Rectal smooth muscle tissue (tissue), 1 donor: ENCODE measurements around the gene MIER3.
"Not testable (repeated sequence)": the region's sequence is repeated elsewhere in the genome, so short reads cannot be mapped to it uniquely, and the experiment has no call there.

Experiments
- H3K27ac ChIP-seq: one replicate; pipeline ENCODE4 v1.7.0; 2013; ENCODE audit warnings: low read depth, low read length, inconsistent platforms
- H3K27me3 ChIP-seq: one replicate; pipeline ENCODE4 v1.7.0; 2013; ENCODE audit warnings: low read length; ENCODE audit not compliant: control insufficient read depth, insufficient read depth
- H3K36me3 ChIP-seq: one replicate; pipeline ENCODE4 v1.7.0; 2013; ENCODE audit warnings: low read length; ENCODE audit not compliant: control insufficient read depth, insufficient read depth
- H3K4me1 ChIP-seq: one replicate; pipeline ENCODE4 v1.7.0; 2013; ENCODE audit warnings: low read length; ENCODE audit not compliant: control insufficient read depth, insufficient read depth
- H3K4me3 ChIP-seq: one replicate; pipeline ENCODE4 v1.7.0; 2013; ENCODE audit warnings: low read length
- H3K9ac ChIP-seq: one replicate; pipeline ENCODE4 v1.7.0; 2013; ENCODE audit warnings: low read length

MIER3 gene

DNA sequence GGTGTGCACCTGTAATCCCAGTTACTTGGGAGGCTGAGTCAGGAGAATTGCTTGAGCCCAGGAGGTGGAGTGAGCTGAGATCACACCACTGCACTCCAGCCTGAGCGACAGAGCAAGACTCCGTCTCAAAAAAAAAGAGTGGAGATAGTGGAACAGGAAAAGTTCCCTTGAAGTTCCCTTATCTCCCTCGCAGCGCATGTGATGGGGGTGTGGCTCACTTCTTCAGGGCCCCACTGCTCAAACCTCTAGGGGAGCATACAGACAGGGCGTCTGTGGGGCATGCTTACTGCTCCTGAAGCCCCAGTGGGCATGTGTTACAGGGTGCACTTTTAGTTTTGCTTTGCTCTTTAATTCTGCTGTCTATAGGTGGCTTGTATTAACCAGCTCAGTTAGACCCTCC lies 27.6 kb upstream of the MIER3 start:
- not testable (repeated sequence) for H3K4me1 ChIP-seq, H3K9ac ChIP-seq, H3K27me3 ChIP-seq, H3K4me3 ChIP-seq, H3K36me3 ChIP-seq, H3K27ac ChIP-seq

DNA sequence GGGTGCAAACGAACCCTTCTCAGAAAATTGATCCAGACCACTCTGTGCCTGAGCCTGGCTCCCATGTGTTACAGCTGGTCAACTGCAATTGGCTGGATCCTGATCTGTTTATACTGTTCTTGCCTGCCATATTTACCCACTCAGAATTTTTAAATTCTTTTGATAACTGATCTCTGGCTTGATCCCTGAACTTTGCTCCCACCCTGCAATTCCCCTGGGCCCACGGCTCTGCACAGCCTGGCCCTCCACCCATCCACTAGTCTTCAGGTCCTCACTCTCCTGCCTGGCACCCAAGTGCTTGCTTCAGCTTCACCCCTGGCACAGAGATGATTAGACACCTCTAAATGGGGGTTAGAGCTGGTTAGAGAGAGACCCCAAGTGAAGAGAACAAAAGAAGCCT lies 25.9 kb upstream of the MIER3 start:
- Histone ChIP-seq H3K27ac (no peak overlapping the region), H3K4me1 (no peaks in the 10 kb centered on the region), H3K27me3 (no peaks in the 10 kb centered on the region), H3K9ac (no peak overlapping the region), H3K4me3 (no peak overlapping the region), H3K36me3 (no peaks in the 10 kb centered on the region)

DNA sequence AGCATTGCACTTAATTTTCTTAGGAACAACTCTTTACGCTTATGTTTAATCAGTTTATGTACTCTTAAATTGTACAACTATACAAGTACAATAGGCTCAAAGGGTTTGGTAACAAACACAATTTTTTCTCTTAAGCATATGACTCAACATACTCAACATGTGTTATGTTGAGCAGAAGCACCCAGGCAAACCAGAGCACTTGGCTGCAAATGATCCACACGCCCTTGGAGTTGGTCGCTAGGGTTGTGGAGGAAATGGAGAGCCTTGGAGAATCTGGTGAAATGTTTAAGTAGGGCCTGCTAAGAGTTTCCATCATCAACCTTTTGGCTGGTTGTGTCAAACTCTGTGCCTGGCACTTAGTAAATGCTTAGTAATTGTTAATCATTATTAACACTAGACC lies 25.1 kb upstream of the MIER3 start:
- Histone ChIP-seq H3K27ac (no peak overlapping the region), H3K27me3 (no peaks in the 10 kb centered on the region), H3K4me1 (no peaks in the 10 kb centered on the region), H3K9ac (no peak overlapping the region), H3K4me3 (no peak overlapping the region), H3K36me3 (no peaks in the 10 kb centered on the region)

DNA sequence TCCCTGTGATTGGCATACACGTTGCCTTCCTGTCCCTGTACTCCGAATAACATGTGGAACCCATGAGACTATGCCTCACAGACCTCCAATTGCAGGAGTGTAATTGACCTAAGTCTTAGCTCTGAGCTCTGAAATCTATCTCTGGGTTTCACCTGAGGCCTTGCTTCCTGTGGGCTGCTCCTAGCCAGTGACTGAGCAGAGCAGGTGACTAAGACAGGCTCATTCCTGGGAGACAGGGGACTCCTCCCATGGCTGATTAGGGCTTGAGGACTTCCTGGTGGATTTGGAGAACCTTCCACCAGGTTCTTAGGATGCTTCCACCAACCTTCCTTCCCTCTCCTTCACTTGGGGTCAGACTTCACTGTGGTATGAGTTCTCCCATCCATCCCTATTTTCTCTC lies 22.3 kb upstream of the MIER3 start:
- no peaks in the 10 kb centered on the region for H3K4me1 ChIP-seq
- no peaks in the 10 kb centered on the region for H3K27me3 ChIP-seq
- no peak overlapping the region for H3K9ac ChIP-seq
- no peaks in the 10 kb centered on the region for H3K36me3 ChIP-seq
- H3K27ac ChIP-seq, result no peak overlapping the region
- H3K4me3 ChIP-seq, result no peak overlapping the region

DNA sequence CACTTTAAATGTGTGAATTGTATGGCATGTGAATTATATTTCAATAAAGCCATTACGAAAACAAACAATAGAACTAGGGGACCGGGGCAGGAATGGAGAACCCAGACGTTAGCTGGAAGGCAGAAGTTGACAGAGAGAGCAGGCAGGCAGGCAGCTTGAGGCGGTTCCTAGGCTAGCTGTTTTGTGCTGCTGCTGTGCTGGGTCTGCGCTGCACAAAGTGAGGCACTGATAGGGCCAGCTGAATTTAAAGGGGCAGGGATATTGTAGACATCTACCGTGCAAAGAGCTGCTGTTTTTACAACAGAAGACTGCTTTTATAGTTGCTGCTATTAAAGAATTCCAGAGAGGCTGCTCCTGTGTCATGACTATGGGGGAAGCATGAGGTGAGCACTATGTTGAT lies 21.6 kb upstream of the MIER3 start:
- no peaks in the 10 kb centered on the region for H3K4me1 ChIP-seq
- no peaks in the 10 kb centered on the region for H3K36me3 ChIP-seq
- no peaks in the 10 kb centered on the region for H3K27me3 ChIP-seq
- no peak overlapping the region for H3K4me3 ChIP-seq
- no peak overlapping the region for H3K9ac ChIP-seq
- no peak overlapping the region for H3K27ac ChIP-seq

DNA sequence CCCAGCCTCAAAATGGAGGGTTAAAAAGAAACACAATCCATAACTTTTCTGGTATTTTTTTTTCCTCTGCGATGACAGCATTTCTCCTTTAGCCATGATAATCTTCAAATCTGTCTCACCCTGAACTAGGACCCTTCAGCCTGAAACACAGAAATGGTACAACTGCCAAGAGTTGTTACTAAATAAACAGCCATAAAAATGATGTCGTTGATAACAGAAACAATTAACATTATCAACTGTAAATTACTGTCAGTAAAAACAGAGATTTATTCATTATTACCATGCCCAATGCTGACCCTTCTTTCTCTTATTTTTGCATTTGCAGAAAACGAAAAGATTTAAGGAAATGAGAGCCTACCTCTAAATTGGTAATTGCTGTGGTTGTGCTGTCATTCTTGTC lies 19.4 kb upstream of the MIER3 start:
- no peak overlapping the region for H3K27ac ChIP-seq
- no peaks in the 10 kb centered on the region for H3K27me3 ChIP-seq
- no peaks in the 10 kb centered on the region for H3K4me1 ChIP-seq
- H3K36me3 ChIP-seq, result no peaks in the 10 kb centered on the region
- no peak overlapping the region for H3K9ac ChIP-seq
- no peak overlapping the region for H3K4me3 ChIP-seq

DNA sequence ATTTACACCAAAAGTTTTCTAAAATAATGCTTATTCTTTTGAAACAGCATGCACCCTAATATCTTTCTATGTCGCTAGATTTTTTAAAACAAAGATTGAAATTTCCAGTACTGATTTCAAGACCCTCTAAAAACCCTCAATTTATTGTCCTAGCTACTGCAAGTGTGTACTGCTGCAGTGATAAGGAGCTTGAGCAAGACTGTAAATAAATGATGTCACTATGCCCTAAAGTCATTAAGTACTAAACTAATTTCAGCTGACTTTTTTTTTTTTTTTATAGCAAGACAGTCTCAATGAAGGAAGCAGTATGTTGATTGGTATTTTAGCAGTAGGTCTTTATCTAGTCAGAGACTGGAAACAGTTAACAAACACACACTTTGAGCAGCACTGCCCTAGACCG lies 12.2 kb upstream of the MIER3 start:
- Histone ChIP-seq H3K4me1 (no peaks in the 10 kb centered on the region), H3K27ac (no peak overlapping the region), H3K4me3 (no peak overlapping the region), H3K9ac (no peak overlapping the region), H3K27me3 (no peaks in the 10 kb centered on the region), H3K36me3 (no peaks in the 10 kb centered on the region)

DNA sequence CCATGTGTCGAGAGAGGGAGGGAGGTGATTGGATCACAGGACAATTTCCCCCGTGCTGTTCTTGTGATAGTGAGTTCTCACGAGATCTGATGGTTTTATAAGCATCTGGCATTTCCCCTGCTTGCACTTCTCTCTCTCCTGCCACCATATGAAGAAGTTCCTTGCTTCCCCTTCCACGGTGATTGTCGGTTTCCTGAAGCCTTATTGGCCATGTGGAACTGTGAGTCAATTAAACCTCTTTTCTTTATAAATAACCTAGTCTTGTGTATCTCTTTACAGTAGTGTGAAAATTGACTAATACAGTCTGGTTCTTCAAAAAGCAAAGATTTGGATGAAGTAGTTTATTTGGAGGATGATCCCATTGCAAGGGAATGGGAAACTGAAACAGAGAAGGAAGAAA lies 11.3 kb upstream of the MIER3 start:
- Histone ChIP-seq H3K4me3 (no peak overlapping the region), H3K4me1 (no peaks in the 10 kb centered on the region), H3K9ac (no peak overlapping the region), H3K36me3 (no peaks in the 10 kb centered on the region), H3K27me3 (no peaks in the 10 kb centered on the region), H3K27ac (no peak overlapping the region)

DNA sequence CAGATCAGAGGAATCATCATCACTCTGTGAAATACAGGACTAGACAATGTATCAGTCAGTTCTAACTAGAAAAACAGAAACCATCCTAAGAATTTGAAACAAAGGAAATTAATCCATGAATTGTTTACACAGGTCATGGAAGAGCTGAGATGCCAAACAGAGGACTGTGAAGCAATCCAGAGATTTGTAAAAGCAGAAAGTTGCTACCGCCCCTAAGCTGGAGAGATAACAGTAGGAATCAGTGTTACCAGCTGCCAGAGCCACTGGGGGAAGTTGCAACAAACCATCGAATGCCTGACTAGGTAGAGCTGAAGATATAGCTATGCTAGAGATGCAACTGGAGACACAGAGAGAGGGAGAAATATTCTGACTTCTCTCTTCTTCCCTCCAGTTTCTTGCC lies 10.4 kb upstream of the MIER3 start:
- Histone ChIP-seq H3K4me3 (no peak overlapping the region), H3K27me3 (no peaks in the 10 kb centered on the region), H3K4me1 (no peaks in the 10 kb centered on the region), H3K27ac (no peak overlapping the region), H3K36me3 (no peaks in the 10 kb centered on the region), H3K9ac (no peak overlapping the region)

DNA sequence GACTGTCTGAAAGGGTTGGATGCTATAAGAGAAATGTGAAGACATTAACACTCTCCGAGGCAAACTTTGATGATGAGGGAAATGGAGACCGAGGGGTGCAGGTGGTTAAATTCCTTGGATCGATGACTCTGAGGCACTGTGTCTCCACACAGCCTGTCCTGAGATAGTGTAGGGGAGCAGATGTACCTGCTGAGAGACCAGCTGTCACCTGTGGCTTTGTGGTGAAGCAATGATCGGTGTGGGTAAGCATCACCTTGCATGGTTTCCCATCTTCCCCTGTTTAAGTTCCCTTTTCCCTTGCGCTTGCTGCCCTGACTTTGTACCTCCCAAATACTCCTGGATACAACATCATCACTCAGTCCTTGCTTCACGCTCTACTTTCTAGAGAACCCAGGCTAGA lies 9.8 kb upstream of the MIER3 start:
- H3K4me3 ChIP-seq, result no peak overlapping the region
- H3K27ac ChIP-seq, result no peak overlapping the region
- no peak overlapping the region for H3K9ac ChIP-seq
- no peaks in the 10 kb centered on the region for H3K36me3 ChIP-seq
- no peaks in the 10 kb centered on the region for H3K4me1 ChIP-seq
- no peaks in the 10 kb centered on the region for H3K27me3 ChIP-seq

DNA sequence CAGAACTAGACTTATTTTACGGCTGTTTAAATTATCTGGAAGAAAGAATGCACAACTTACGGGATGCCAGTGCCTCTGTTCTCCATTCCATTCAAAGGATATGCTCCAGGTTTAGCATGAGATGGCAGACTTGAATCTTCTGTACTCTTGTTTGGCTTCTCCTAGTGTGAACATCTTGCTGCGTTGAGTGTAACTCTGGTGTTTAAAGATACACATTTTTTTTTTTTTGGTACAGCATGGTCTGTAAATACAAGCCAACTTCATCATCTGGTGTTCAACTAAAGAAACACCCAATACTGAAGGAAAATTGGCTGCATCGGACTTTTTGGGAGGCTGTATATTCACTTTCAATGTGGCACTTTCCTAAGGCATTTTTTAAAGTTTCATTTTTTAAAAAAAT lies 7.4 kb upstream of the MIER3 start:
- H3K4me1 ChIP-seq, result no peaks in the 10 kb centered on the region
- no peaks in the 10 kb centered on the region for H3K27me3 ChIP-seq
- H3K4me3 ChIP-seq, result no peak overlapping the region
- H3K9ac ChIP-seq, result no peak overlapping the region
- H3K36me3 ChIP-seq, result no peaks in the 10 kb centered on the region
- H3K27ac ChIP-seq, result no peak overlapping the region

DNA sequence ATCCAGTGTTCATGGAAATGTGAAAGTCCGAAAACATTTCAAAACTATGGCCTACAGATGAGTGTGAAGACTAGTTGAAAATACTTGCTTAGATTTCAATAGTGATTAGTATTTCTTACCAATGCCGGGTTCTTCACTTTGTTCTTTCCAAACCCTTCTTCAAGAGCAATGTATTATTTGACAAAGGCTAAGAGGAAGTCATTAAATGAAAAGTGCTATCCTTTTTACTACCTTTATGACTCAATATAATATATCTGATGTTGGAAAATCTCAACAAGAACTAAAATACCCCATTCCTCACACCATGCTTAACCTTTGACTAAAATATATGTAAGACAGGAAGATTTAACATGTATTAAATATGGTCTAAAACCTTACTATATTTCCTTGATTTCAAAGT lies 6.7 kb upstream of the MIER3 start:
- Histone ChIP-seq H3K4me3 (no peak overlapping the region), H3K9ac (no peak overlapping the region), H3K36me3 (no peaks in the 10 kb centered on the region), H3K27ac (no peak overlapping the region), H3K4me1 (no peaks in the 10 kb centered on the region), H3K27me3 (no peaks in the 10 kb centered on the region)

DNA sequence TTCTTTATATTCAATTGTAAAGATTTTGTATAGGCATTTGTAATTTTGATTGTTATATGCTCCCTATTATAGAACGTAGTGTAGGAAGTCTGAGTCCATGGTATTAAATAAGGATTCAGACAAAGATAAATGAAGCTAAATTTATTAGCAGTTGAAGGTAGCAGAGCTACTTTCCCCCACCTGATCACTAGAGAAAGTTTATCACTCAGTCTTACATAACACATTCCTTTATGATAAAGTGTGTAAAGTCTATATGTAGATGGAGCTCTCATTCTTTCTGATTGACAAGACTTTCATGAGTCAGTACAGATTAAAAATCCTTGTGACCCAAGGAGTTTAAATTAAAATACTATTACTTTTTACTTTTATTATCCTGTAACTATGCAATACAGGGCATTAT lies 2.3 kb upstream of the MIER3 start:
- no peak overlapping the region for H3K27ac ChIP-seq
- H3K9ac ChIP-seq, result no peak overlapping the region
- H3K4me1 ChIP-seq, result peaks cover 3% of the 10 kb centered on the region
- H3K27me3 ChIP-seq, result no peaks in the 10 kb centered on the region
- no peaks in the 10 kb centered on the region for H3K36me3 ChIP-seq
- H3K4me3 ChIP-seq, result no peak overlapping the region
